A673 (cell line): ENCODE results near the gene VSX2.
A peak's percentile ranks its signal among the peaks of the same experiment; 100 is the strongest.

ENCODE experiments used
- CTCF ChIP-seq: fragments of 300-800, 200-600 bp; sonication (generic); conservative IDR thresholded peaks from 2 replicates; pipeline ENCODE4 v1.5.1; 2017; ENCODE audit warnings: low read depth, mild to moderate bottlenecking, antibody characterized with exemption, low read length, moderate library complexity, mixed read lengths
- EZH2 ChIP-seq: fragments of 200-600 bp; sonication (generic); IDR thresholded peaks from 2 replicates; pipeline ENCODE4 v1.6.1; 2017; ENCODE audit warnings: borderline replicate concordance, low read depth, mild to moderate bottlenecking, mixed read lengths, antibody characterized with exemption, low read length; ENCODE audit not compliant: poor library complexity, severe bottlenecking

- TF ChIP-seq CTCF = peak; percentile 50
- no peak for TF ChIP-seq EZH2
Measured at GRCh38 chr14:74207943-74208342, 31.3 kb upstream of the VSX2 start.
